SK-N-SH treated with all-trans-retinoic acid at 6 μM for 48 hours (cell line): ENCODE data around the gene NOM1.
"Not testable (repeated sequence)": the region's sequence is repeated elsewhere in the genome, so short reads cannot be mapped to it uniquely, and the experiment has no call there.

Experiments
- ARNTL ChIP-seq: fragments of 450-650 bp; formaldehyde crosslinking; IDR thresholded peaks from 2 replicates; pipeline ENCODE4 v1.5.0; 2020; ENCODE audit warnings: low read depth, mild to moderate bottlenecking, moderate library complexity, borderline replicate concordance
- GLIS3 ChIP-seq: fragments of 250-450 bp; sonication (Bioruptor Pico); IDR thresholded peaks from 2 replicates; pipeline ENCODE4 v1.5.0; 2020; ENCODE audit warnings: mild to moderate bottlenecking, moderate library complexity
- PPARA ChIP-seq: fragments of 250-450 bp; sonication (Bioruptor Pico); IDR thresholded peaks from 2 replicates; pipeline ENCODE4 v1.5.0; 2020; ENCODE audit warnings: mild to moderate bottlenecking, borderline replicate concordance
- RARB ChIP-seq: fragments of 250-450 bp; sonication (Bioruptor Pico); IDR thresholded peaks from 2 replicates; pipeline ENCODE4 v1.8.0; 2021; ENCODE audit warnings: mild to moderate bottlenecking, moderate library complexity
- TOX ChIP-seq: fragments of 250-450 bp; sonication (Bioruptor Pico); IDR thresholded peaks from 2 replicates; pipeline ENCODE4 v1.8.0; 2021; ENCODE audit warnings: mild to moderate bottlenecking, moderate library complexity, borderline replicate concordance
- ZFP30 ChIP-seq: fragments of 450-650 bp; formaldehyde crosslinking; IDR thresholded peaks from 2 replicates; pipeline ENCODE4 v1.5.0; 2022; ENCODE audit warnings: mild to moderate bottlenecking, moderate library complexity
- ZNF565 ChIP-seq: fragments of 450-650 bp; formaldehyde crosslinking; conservative IDR thresholded peaks from 2 replicates; pipeline ENCODE4 v1.5.0; 2020; ENCODE audit warnings: low read depth, mild to moderate bottlenecking, moderate library complexity
- ZNF70 ChIP-seq: fragments of 450-650 bp; formaldehyde crosslinking; IDR thresholded peaks from 2 replicates; pipeline ENCODE4 v1.5.0; 2020; ENCODE audit warnings: mild to moderate bottlenecking, moderate library complexity
- TF ChIP-seq, protein P1 (sequence below): fragments of 250-450 bp; sonication (Bioruptor Pico); IDR thresholded peaks from 2 replicates; pipeline ENCODE4 v1.8.0; 2020; ENCODE audit warnings: mild to moderate bottlenecking, moderate library complexity, borderline replicate concordance

DNA sequence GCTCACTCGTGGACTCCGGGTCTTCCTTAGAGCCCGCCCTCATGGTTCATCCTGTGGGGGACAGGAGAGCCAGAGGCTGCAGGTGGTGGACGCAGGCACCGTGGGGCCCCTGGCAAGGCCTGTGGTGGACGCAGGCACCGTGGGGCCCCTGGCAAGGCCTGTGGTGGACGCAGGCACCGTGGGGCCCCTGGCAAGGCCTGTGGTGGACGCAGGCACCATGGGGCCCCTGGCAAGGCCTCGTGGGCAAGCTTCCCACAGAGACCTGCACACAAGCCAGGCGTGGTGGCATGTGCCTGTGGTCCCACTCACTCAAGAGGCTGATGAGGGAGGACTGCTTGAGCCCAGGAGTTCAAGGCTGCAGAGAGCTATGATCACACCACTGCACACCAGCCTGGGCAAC lies 23.7 kb upstream of the NOM1 start:
- not testable (repeated sequence) for TF ChIP-seq ARNTL (CRISPR knock-in tag); TOX (CRISPR knock-in tag); ZNF565 (CRISPR knock-in tag); RARB; PPARA (CRISPR knock-in tag); ZNF70 (CRISPR knock-in tag); ZFP30; GLIS3 (CRISPR knock-in tag)
- TF ChIP-seq, protein P1, sequence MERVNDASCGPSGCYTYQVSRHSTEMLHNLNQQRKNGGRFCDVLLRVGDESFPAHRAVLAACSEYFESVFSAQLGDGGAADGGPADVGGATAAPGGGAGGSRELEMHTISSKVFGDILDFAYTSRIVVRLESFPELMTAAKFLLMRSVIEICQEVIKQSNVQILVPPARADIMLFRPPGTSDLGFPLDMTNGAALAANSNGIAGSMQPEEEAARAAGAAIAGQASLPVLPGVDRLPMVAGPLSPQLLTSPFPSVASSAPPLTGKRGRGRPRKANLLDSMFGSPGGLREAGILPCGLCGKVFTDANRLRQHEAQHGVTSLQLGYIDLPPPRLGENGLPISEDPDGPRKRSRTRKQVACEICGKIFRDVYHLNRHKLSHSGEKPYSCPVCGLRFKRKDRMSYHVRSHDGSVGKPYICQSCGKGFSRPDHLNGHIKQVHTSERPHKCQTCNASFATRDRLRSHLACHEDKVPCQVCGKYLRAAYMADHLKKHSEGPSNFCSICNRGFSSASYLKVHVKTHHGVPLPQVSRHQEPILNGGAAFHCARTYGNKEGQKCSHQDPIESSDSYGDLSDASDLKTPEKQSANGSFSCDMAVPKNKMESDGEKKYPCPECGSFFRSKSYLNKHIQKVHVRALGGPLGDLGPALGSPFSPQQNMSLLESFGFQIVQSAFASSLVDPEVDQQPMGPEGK (CRISPR knock-in tag), result not testable (repeated sequence)
